Calu3 (cell line): ENCODE data around the gene DCLK1. TPM values are rescaled to one million over a fixed set of nuclear protein-coding genes. Genes with fewer than 3 reads are reported as not detected.

Experiments used
- BruUV-seq: library from RNA; stranded (reverse); fragments of 400-500 nt; replicated peaks from 2 replicates; lab custom pipeline; 2021; lab: Mats Ljungman, UMichigan
- CTCF ChIA-PET: fragments of 300-600 bp; sonication (Branson Sonifier 250); formaldehyde crosslinking; loops from one replicate; lab custom pipeline; 2022; ENCODE audit warnings: antibody characterized with exemption; lab: Charles Lee
- DNase-seq: peaks from one replicate; pipeline ENCODE4 v3.0.0; 2022
- H3K27ac Mint-ChIP-seq: one replicate; pipeline ENCODE4 v1.8.0; 2022; ENCODE audit warnings: mixed read lengths; ENCODE audit not compliant: unreplicated experiment
- H3K27me3 Mint-ChIP-seq: one replicate; pipeline ENCODE4 v1.8.0; 2022; ENCODE audit warnings: mixed read lengths; ENCODE audit not compliant: unreplicated experiment
- H3K36me3 Mint-ChIP-seq: one replicate; pipeline ENCODE4 v1.8.0; 2022; ENCODE audit warnings: mild to moderate bottlenecking, moderate library complexity, mixed read lengths; ENCODE audit not compliant: insufficient read depth, unreplicated experiment
- H3K4me1 Mint-ChIP-seq: one replicate; pipeline ENCODE4 v1.8.0; 2022; ENCODE audit warnings: mild to moderate bottlenecking, low read depth, mixed read lengths; ENCODE audit not compliant: unreplicated experiment
- H3K4me3 Mint-ChIP-seq: one replicate; pipeline ENCODE4 v1.8.0; 2022; ENCODE audit warnings: mild to moderate bottlenecking, low read depth, moderate library complexity, mixed read lengths; ENCODE audit not compliant: unreplicated experiment
- H3K9me3 Mint-ChIP-seq: one replicate; pipeline ENCODE4 v1.8.0; 2022; ENCODE audit warnings: low read depth, mixed read lengths; ENCODE audit not compliant: unreplicated experiment
- CTCF ChIP-seq: fragments of 200-600 bp; IDR thresholded peaks from one replicate; pipeline ENCODE4 v1.8.0; 2022; ENCODE audit warnings: antibody characterized with exemption; ENCODE audit not compliant: unreplicated experiment
- intact Hi-C: fragments of 100-400 bp; cut with micrococcal nuclease; formaldehyde crosslinking; loops from one replicate; pipeline ENCODE4 v1.10.0; 2022; ENCODE audit not compliant: unreplicated experiment
- total RNA-seq: library from RNA; stranded (reverse); gene quantifications from 2 replicates; pipeline ENCODE4 v1.2.3, GENCODE V29; 2022

The DCLK1 gene
- total RNA-seq, 1 experiment from 2014 or later: not detected

GRCh38 chr13:35822666-35823065, 308.5 kb downstream of the DCLK1 start:
- H3K4me3 Mint-ChIP-seq: no peak overlapping the region
- intact Hi-C loops: no loop called here
- TF ChIP-seq CTCF: no peak
- no peaks in the 10 kb centered on the region for H3K4me1 Mint-ChIP-seq
- no peak overlapping the region for H3K27ac Mint-ChIP-seq
- BruUV-seq: no TSS peak
- H3K36me3 Mint-ChIP-seq: no peaks in the 10 kb centered on the region
- no peaks in the 10 kb centered on the region for H3K9me3 Mint-ChIP-seq
- no peaks in the 10 kb centered on the region for H3K27me3 Mint-ChIP-seq
- CTCF ChIA-PET: no interaction called here
- no peak for DNase-seq

DNA sequence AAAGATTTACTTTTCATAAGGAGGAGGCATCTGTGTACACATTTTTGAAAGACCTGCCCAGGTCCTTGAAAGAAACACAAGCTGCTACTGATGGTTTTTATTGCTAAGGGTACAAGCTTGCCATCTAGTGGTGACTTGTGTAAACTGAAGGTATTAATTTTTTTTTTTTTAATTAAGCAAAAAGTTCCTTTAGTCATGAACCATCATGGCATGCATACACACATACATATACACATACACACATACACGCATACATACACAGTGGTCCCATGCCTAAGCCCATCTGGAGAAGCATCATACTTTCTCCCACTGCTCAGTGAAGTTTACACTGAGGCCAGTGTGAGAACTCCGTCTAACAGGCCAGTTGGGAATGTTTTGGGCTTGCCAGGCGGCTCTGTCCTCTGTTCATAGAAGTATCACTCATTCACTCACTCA, 312.5 kb downstream of the DCLK1 start:
- Mint-ChIP-seq H3K9me3 (no peaks in the 10 kb centered on the region), H3K4me1 (no peaks in the 10 kb centered on the region), H3K4me3 (no peak overlapping the region), H3K27me3 (no peaks in the 10 kb centered on the region), H3K36me3 (no peaks in the 10 kb centered on the region), H3K27ac (no peak overlapping the region)
- no peak for TF ChIP-seq CTCF
- no peak for DNase-seq
- CTCF ChIA-PET: interaction anchor here (0.7 to 1.3 kb wide), 2 partner anchors 15 to 29 kb away, joined by 3 to 4 read pairs; no protein-coding TSS in a partner anchor
- BruUV-seq: no TSS peak
- intact Hi-C loops: loop anchor here (10.0 kb wide), 1 partner anchor 136 kb away; no protein-coding TSS in a partner anchor

- H3K36me3 Mint-ChIP-seq: no peaks in the 10 kb centered on the region
- BruUV-seq: no TSS peak
- no peaks in the 10 kb centered on the region for H3K27me3 Mint-ChIP-seq
- CTCF ChIA-PET: interaction anchor here (0.7 to 1.3 kb wide), 2 partner anchors 15 to 29 kb away, joined by 3 to 4 read pairs; no protein-coding TSS in a partner anchor
- no peaks in the 10 kb centered on the region for H3K4me1 Mint-ChIP-seq
- no peak for TF ChIP-seq CTCF
- intact Hi-C loops: loop anchor here (10.0 kb wide), 1 partner anchor 137 kb away; no protein-coding TSS in a partner anchor
- no peak overlapping the region for H3K27ac Mint-ChIP-seq
- H3K4me3 Mint-ChIP-seq: no peak overlapping the region
- H3K9me3 Mint-ChIP-seq: no peaks in the 10 kb centered on the region
- DNase-seq: no peak
These were observed 313.3 kb downstream of the DCLK1 start for GRCh38 chr13:35817642-35818607.

DNA sequence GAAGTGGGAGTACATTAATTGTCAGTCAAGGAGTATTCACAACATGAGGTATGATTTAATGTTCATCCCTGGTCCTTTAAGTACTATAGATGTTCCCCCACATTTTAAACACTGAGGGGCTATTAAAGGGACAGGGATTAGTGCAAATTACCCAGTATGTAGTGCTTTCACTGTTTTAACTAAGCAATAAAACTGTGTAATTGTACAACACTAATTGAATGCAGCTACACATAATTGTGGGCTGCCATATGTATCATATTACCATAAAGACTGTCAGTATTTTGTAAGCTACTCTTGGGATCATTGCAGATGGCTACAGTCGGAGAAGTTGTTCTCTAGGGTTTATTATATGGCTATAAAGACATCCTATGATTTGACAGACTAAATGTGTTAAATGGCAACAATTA, 316.6 kb downstream of the DCLK1 start:
- intact Hi-C loops: loop anchor here (10.0 kb wide), 1 partner anchor 140 kb away; no protein-coding TSS in a partner anchor
- DNase-seq: no peak
- Mint-ChIP-seq H3K36me3 (no peaks in the 10 kb centered on the region), H3K4me1 (no peaks in the 10 kb centered on the region), H3K27me3 (peaks cover 8% of the 10 kb centered on the region), H3K9me3 (no peaks in the 10 kb centered on the region), H3K4me3 (no peak overlapping the region), H3K27ac (no peak overlapping the region)
- TF ChIP-seq CTCF: no peak
- CTCF ChIA-PET: no interaction called here
- BruUV-seq: no TSS peak
